Keratinocyte (primary cell): Measurements from ENCODE around the gene RBCK1.

Experiments
- CTCF ChIP-seq, 3 experiments: IDR thresholded peaks in 1 of 3; conservative IDR thresholded peaks in 1 of 3; optimal IDR thresholded peaks in 1 of 3; 2 replicates in 2 of 3; 3 replicates in 1 of 3; pipeline versions ENCODE3 to v1.5.1; 2011; ENCODE audit warnings: low read length in 3 of 3, mild to moderate bottlenecking in 3 of 3, moderate library complexity in 2 of 3, control low read depth in 1 of 3, inconsistent platforms in 1 of 3; ENCODE audit not compliant: insufficient read depth in 2 of 3; ENCODE audit errors: extremely low read depth in 1 of 3
- EZH2 ChIP-seq: IDR thresholded peaks from one replicate; pipeline ENCODE4 v1.6.1; 2012; ENCODE audit warnings: inconsistent platforms, mild to moderate bottlenecking, low read length, moderate library complexity

DNA sequence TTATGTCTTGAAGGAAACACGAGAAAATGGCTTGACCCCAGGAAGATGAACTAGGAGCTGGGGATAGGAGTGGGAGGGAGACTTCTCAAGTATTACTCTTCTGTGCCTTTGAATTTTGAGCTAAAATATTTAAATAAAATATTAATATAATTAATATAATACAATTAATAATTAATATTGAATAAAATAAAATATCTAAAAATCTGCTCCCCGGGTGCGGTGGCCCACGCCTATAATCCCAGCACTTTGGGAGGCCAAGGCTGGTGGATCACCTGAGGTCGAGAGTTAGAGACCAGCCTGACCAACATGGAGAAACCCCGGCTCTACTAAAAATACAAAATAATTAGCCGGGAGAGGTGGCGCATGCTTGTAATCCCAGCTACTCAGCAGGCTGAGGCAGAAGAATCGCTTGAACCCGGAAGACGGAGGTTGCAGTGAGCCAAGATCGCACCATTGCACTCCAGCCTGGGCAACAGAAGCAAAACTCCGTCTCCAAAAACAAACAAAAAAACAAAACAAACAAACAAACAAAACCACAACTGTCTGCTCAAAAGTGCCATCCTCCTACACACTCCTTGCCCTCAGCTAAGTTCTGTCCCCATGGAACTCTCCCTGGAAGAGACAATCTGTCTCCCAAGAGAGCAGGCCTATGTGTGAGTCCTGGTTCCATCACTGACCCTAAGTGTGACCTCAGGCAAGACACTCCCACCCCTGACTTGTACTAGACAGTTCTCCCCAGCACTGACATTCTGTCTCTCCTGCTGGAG is 41.2 kb upstream of the RBCK1 start:
- TF ChIP-seq CTCF (optimal IDR thresholded peaks at IDR 0.05 in 1 of 3, IDR thresholded peaks at IDR 0.05 in 1 of 3, conservative IDR thresholded peaks at IDR 0.05 in 1 of 3; ENCODE audit: extremely low read depth in 1 of 3, insufficient read depth in 2 of 3, low read length in 3 of 3) (no peak), EZH2 (no peak)
